ENCODE results near the gene MFAP4. TPM values are rescaled to one million over a fixed set of nuclear protein-coding genes. Genes with fewer than 3 reads are reported as not detected.

MFAP4 gene
- 248 TPM for polyA plus RNA-seq (ENCODE audit: insufficient read length)

- peak; percentile 86 for DNase-seq (ENCODE audit: low read depth)
These were observed at the start of gene MFAP4 for GRCh38 chr17:19386974-19387920. Gene MFAP4 (minus strand): TSS chr17:19387190. CDS start chr17:19387155, 35 bp downstream.

- no peak for DNase-seq (ENCODE audit: low read depth)
These were observed 46.8 kb upstream of the MFAP4 start for GRCh38 chr17:19433727-19434340.

GRCh38 chr17:19433255-19433654 lies 46.3 kb upstream of the MFAP4 start:
- no peak for DNase-seq (ENCODE audit: low read depth)

- DNase-seq (ENCODE audit: low read depth) = no peak
These were observed 44.7 kb upstream of the MFAP4 start for GRCh38 chr17:19431691-19432090.

- DNase-seq (ENCODE audit: low read depth) = no peak
These were observed 39.6 kb upstream of the MFAP4 start for GRCh38 chr17:19426631-19427030.

GRCh38 chr17:19424934-19425868 lies 38.2 kb upstream of the MFAP4 start:
- DNase-seq (ENCODE audit: low read depth) = no peak

GRCh38 chr17:19421926-19422325 lies 34.9 kb upstream of the MFAP4 start:
- no peak for DNase-seq (ENCODE audit: low read depth)

- no peak for DNase-seq (ENCODE audit: low read depth)
These were observed 34.2 kb upstream of the MFAP4 start for GRCh38 chr17:19421219-19421618.

GRCh38 chr17:19418251-19418992 lies 31.4 kb upstream of the MFAP4 start:
- no peak for DNase-seq (ENCODE audit: low read depth)

GRCh38 chr17:19417611-19418010 lies 30.6 kb upstream of the MFAP4 start:
- no peak for DNase-seq (ENCODE audit: low read depth)

GRCh38 chr17:19415806-19416775 lies 29.1 kb upstream of the MFAP4 start:
- DNase-seq (ENCODE audit: low read depth) = no peak

- DNase-seq (ENCODE audit: low read depth) = no peak
These were observed 28.3 kb upstream of the MFAP4 start for GRCh38 chr17:19415311-19415710.

- DNase-seq (ENCODE audit: low read depth) = no peak
These were observed 27.6 kb upstream of the MFAP4 start for GRCh38 chr17:19414396-19415280.

GRCh38 chr17:19413761-19414160 lies 26.8 kb upstream of the MFAP4 start:
- DNase-seq (ENCODE audit: low read depth) = no peak

- no peak for DNase-seq (ENCODE audit: low read depth)
These were observed 26.0 kb upstream of the MFAP4 start for GRCh38 chr17:19412984-19413383.

GRCh38 chr17:19412510-19412909 lies 25.5 kb upstream of the MFAP4 start:
- no peak for DNase-seq (ENCODE audit: low read depth)

GRCh38 chr17:19411631-19412030 lies 24.6 kb upstream of the MFAP4 start:
- DNase-seq (ENCODE audit: low read depth) = no peak

GRCh38 chr17:19410875-19411620 lies 24.1 kb upstream of the MFAP4 start, which contains the start of gene RNF112:
Gene RNF112 (plus strand): TSS chr17:19411232. CDS start chr17:19411409, 177 bp downstream.
- DNase-seq (ENCODE audit: low read depth) = no peak
